Measurements from ENCODE around the gene CTPS2. TPM values are rescaled to one million over a fixed set of nuclear protein-coding genes. Genes with fewer than 3 reads are reported as not detected.
A peak's percentile ranks its signal among the peaks of the same experiment; 100 is the strongest.
"Not testable (repeated sequence)": the region's sequence is repeated elsewhere in the genome, so short reads cannot be mapped to it uniquely, and the experiment has no call there.

Gene CTPS2
- 10 to 100 TPM in 1 of 2 donors, 1 to 10 TPM in 1; 7.9 to 12.0 TPM for total RNA-seq

- ATAC-seq (ENCODE audit: insufficient number of reproducible peaks, low FRiP score, low read depth) = no peak
- H3K27ac ChIP-seq = peak within 1 kb of the TSS; percentile 72 to 80
- no peak for DNase-seq (ENCODE audit: low spot score)
- peak within 1 kb of the TSS; percentile 87 for H3K4me3 ChIP-seq
- H3K27me3 ChIP-seq (replicated peaks; ENCODE audit: insufficient read depth) = no peaks in the 10 kb centered on the region
- no peaks in the 10 kb centered on the region for H3K4me1 ChIP-seq (ENCODE audit: control insufficient read depth in 1 of 2, low read depth in 2 of 2)
- H3K36me3 ChIP-seq = no peaks in the 10 kb centered on the region
- TF ChIP-seq CTCF (IDR thresholded peaks at IDR 0.05) = no peak
- no peaks in the 10 kb centered on the region for H3K9me3 ChIP-seq
Measured at GRCh38 chrX:16712548-16713155, at the start of gene CTPS2. TSS of gene CTPS2 (minus strand) at chrX:16712669. CDS start at chrX:16702902, 9,767 bp downstream.

GRCh38 chrX:16761500-16761899 lies 49.0 kb upstream of the CTPS2 start:
- DNase-seq (ENCODE audit: low spot score); H3K27me3 ChIP-seq (replicated peaks; ENCODE audit: insufficient read depth); H3K27ac ChIP-seq; ATAC-seq (ENCODE audit: insufficient number of reproducible peaks, low FRiP score, low read depth); H3K4me1 ChIP-seq (ENCODE audit: control insufficient read depth in 1 of 2, low read depth in 2 of 2); H3K9me3 ChIP-seq; H3K4me3 ChIP-seq: not testable (repeated sequence)
- peaks cover 12% of the 10 kb centered on the region for H3K36me3 ChIP-seq

GRCh38 chrX:16756724-16757123 lies 44.3 kb upstream of the CTPS2 start:
- Histone ChIP-seq H3K4me3 (no peak overlapping the region), H3K36me3 (peaks cover 20% of the 10 kb centered on the region), H3K27ac (no peak overlapping the region), H3K9me3 (no peaks in the 10 kb centered on the region), H3K27me3 (replicated peaks; ENCODE audit: insufficient read depth) (no peaks in the 10 kb centered on the region), H3K4me1 (ENCODE audit: control insufficient read depth in 1 of 2, low read depth in 2 of 2) (no peaks in the 10 kb centered on the region)
- no peak for TF ChIP-seq CTCF (IDR thresholded peaks at IDR 0.05)
- ATAC-seq (ENCODE audit: insufficient number of reproducible peaks, low FRiP score, low read depth) = no peak
- no peak for DNase-seq (ENCODE audit: low spot score)

- H3K36me3 ChIP-seq = peaks cover 23% of the 10 kb centered on the region
- H3K4me1 ChIP-seq (ENCODE audit: control insufficient read depth in 1 of 2, low read depth in 2 of 2) = no peaks in the 10 kb centered on the region
- DNase-seq (ENCODE audit: low spot score) (no peak), ATAC-seq (ENCODE audit: insufficient number of reproducible peaks, low FRiP score, low read depth) (no peak)
- no peaks in the 10 kb centered on the region for H3K27me3 ChIP-seq (replicated peaks; ENCODE audit: insufficient read depth)
- H3K27ac ChIP-seq = no peak overlapping the region
- H3K4me3 ChIP-seq = no peak overlapping the region
- no peak for TF ChIP-seq CTCF (IDR thresholded peaks at IDR 0.05)
- no peaks in the 10 kb centered on the region for H3K9me3 ChIP-seq
Measured at GRCh38 chrX:16754019-16754418, 41.5 kb upstream of the CTPS2 start.

- Histone ChIP-seq H3K27me3 (replicated peaks; ENCODE audit: insufficient read depth) (no peaks in the 10 kb centered on the region), H3K9me3 (no peaks in the 10 kb centered on the region), H3K27ac (no peak overlapping the region), H3K36me3 (peaks cover 10% of the 10 kb centered on the region), H3K4me1 (ENCODE audit: control insufficient read depth in 1 of 2, low read depth in 2 of 2) (no peaks in the 10 kb centered on the region), H3K4me3 (no peak overlapping the region)
- no peak for ATAC-seq (ENCODE audit: insufficient number of reproducible peaks, low FRiP score, low read depth)
- DNase-seq (ENCODE audit: low spot score) = no peak
- no peak for TF ChIP-seq CTCF (IDR thresholded peaks at IDR 0.05)
Measured at GRCh38 chrX:16750136-16750535, 37.7 kb upstream of the CTPS2 start.

GRCh38 chrX:16748425-16748824 lies 36.0 kb upstream of the CTPS2 start:
- DNase-seq (ENCODE audit: low spot score) = no peak
- no peaks in the 10 kb centered on the region for H3K4me1 ChIP-seq (ENCODE audit: control insufficient read depth in 1 of 2, low read depth in 2 of 2)
- peaks cover 16% of the 10 kb centered on the region for H3K36me3 ChIP-seq
- TF ChIP-seq CTCF (IDR thresholded peaks at IDR 0.05) = no peak
- H3K4me3 ChIP-seq = no peak overlapping the region
- H3K9me3 ChIP-seq = no peaks in the 10 kb centered on the region
- no peak for ATAC-seq (ENCODE audit: insufficient number of reproducible peaks, low FRiP score, low read depth)
- no peak overlapping the region for H3K27ac ChIP-seq
- H3K27me3 ChIP-seq (replicated peaks; ENCODE audit: insufficient read depth) = no peaks in the 10 kb centered on the region

Data from thoracic aorta (tissue), 2 donors.